ENCODE measurements around the gene DYNLT1. TPM values are rescaled to one million over a fixed set of nuclear protein-coding genes. Genes with fewer than 3 reads are reported as not detected.

Gene DYNLT1
- total and polyA plus RNA-seq, 2 experiments from 2014 or later, result 60.9 to 241 TPM

GRCh38 chr6:158653577-158654354 is 9.2 kb upstream of the DYNLT1 start:
- no peak overlapping the region for H3K4me2 ChIP-seq
- H2AFZ ChIP-seq, result peak overlapping the region; percentile 83; the same call in 1 of the 2 replicates
- H3K4me1 ChIP-seq (ENCODE audit: insufficient read depth), result peaks cover 8% of the 10 kb centered on the region
- H3K79me2 ChIP-seq (replicated peaks; ENCODE audit: insufficient read depth), result no peaks in the 10 kb centered on the region
- Mint-ChIP-seq H3K4me1 (peaks cover 22% of the 10 kb centered on the region), H3K27ac (no peak overlapping the region), H3K9me3 (no peaks in the 10 kb centered on the region), H3K4me3 (no peak overlapping the region), H3K27me3 (ENCODE audit: insufficient read depth, low read depth, poor library complexity) (peaks cover 10% of the 10 kb centered on the region), H3K36me3 (ENCODE audit: low read depth) (no peaks in the 10 kb centered on the region)
- no peak overlapping the region for H3K4me3 ChIP-seq
- H3K27ac ChIP-seq (ENCODE audit: low read depth), result no peak overlapping the region
- no peaks in the 10 kb centered on the region for H3K36me3 ChIP-seq (ENCODE audit: insufficient read depth)
- H3F3A ChIP-seq (replicated peaks; ENCODE audit: low read depth), result no peaks in the 10 kb centered on the region
- no peak for TF ChIP-seq CREB1 (CRISPR knock-in tag; IDR thresholded peaks at IDR 0.05; ENCODE audit: low read depth)
- TF ChIP-seq ETS1 (IDR thresholded peaks at IDR 0.05), result no peak
- TF ChIP-seq CTCF (conservative IDR thresholded peaks at IDR 0.05; ENCODE audit: low read depth in 2 of 2), result no peak
- TF ChIP-seq POLR2AphosphoS5 (IDR thresholded peaks at IDR 0.05; ENCODE audit: low read depth), result no peak
- TF ChIP-seq ZNF462 (CRISPR knock-in tag; IDR thresholded peaks at IDR 0.05), result no peak
- TF ChIP-seq NANOG (IDR thresholded peaks at IDR 0.05; ENCODE audit: borderline replicate concordance), result no peak
- TF ChIP-seq EZH2 (IDR thresholded peaks at IDR 0.05; ENCODE audit: low read depth, unreplicated experiment), result no peak
- no peak for TF ChIP-seq ZNF331 (CRISPR knock-in tag; IDR thresholded peaks at IDR 0.05; ENCODE audit: low read depth)
- no peak for TF ChIP-seq STAT1 (IDR thresholded peaks at IDR 0.05; ENCODE audit: unreplicated experiment)
- no peak for TF ChIP-seq JUNB (IDR thresholded peaks at IDR 0.05; ENCODE audit: unreplicated experiment)
- TF ChIP-seq EZH2phosphoT487 (IDR thresholded peaks at IDR 0.05; ENCODE audit: unreplicated experiment), result no peak
- no peak for TF ChIP-seq ZNF114 (CRISPR knock-in tag; IDR thresholded peaks at IDR 0.05)
- no peak for TF ChIP-seq REST (IDR thresholded peaks at IDR 0.05; ENCODE audit: unreplicated experiment)
- no peak for DNase-seq (ENCODE audit: low spot score)
- H4K20me1 ChIP-seq (replicated peaks; ENCODE audit: insufficient read depth), result no peaks in the 10 kb centered on the region
- peak; percentile 35; the same call in 1 of the 3 replicates for ATAC-seq
- H3K27me3 ChIP-seq (ENCODE audit: insufficient read depth), result no peaks in the 10 kb centered on the region
- H3K9me2 ChIP-seq (ENCODE audit: insufficient read depth), result no peaks in the 10 kb centered on the region

All from GM23338 (cell line).